Neural cell (in vitro differentiated cells): Measurements from ENCODE around the gene DDX3Y. TPM values are rescaled to one million over a fixed set of nuclear protein-coding genes. Genes with fewer than 3 reads are reported as not detected.

Experiments used
- H2AFZ ChIP-seq: fragments of 200-600, 300-800 bp; sonication (generic), shearing (Covaris generic); 2 replicates; pipeline ENCODE4 v1.6.0; 2014; ENCODE audit warnings: low read depth, mild to moderate bottlenecking, antibody characterized with exemption, low read length, moderate library complexity
- H3F3A ChIP-seq: fragments of 200-600 bp; shearing (Covaris generic); 2 replicates; pipeline ENCODE4 v1.6.1; 2016; ENCODE audit warnings: mild to moderate bottlenecking, moderate library complexity, mixed read lengths, antibody characterized with exemption, low read length; ENCODE audit not compliant: insufficient read depth, poor library complexity, severe bottlenecking
- H3K27ac ChIP-seq: fragments of 200-600, 300-800 bp; sonication (generic), shearing (Covaris generic); 2 replicates; pipeline ENCODE4 v1.5.1; 2014; ENCODE audit warnings: mild to moderate bottlenecking, low read length, moderate library complexity
- H3K27me3 ChIP-seq: fragments of 300-800, 200-600 bp; sonication (generic), shearing (Covaris generic); 2 replicates; pipeline ENCODE4 v1.6.0; 2014; ENCODE audit warnings: mild to moderate bottlenecking, low read depth, low read length, moderate library complexity; ENCODE audit not compliant: insufficient read depth
- H3K36me3 ChIP-seq: fragments of 300-800, 200-600 bp; sonication (generic), shearing (Covaris generic); 2 replicates; pipeline ENCODE4 v1.5.1; 2014; ENCODE audit warnings: mild to moderate bottlenecking, antibody characterized with exemption, low read length, moderate library complexity; ENCODE audit not compliant: insufficient read depth
- H3K4me2 ChIP-seq: fragments of 300-800, 200-600 bp; sonication (generic), shearing (Covaris generic); 2 replicates; pipeline ENCODE4 v1.6.0; 2014; ENCODE audit warnings: mild to moderate bottlenecking, low read length
- H3K4me3 ChIP-seq: fragments of 300-800, 200-600 bp; sonication (generic), shearing (Covaris generic); 2 replicates; pipeline ENCODE4 v1.5.1; 2014; ENCODE audit warnings: mild to moderate bottlenecking, low read length, moderate library complexity
- H3K79me2 ChIP-seq: fragments of 200-600 bp; shearing (Covaris generic); replicated peaks from 2 replicates; pipeline ENCODE4 v1.6.0; 2014; ENCODE audit warnings: mild to moderate bottlenecking, low read length, moderate library complexity; ENCODE audit not compliant: insufficient read depth
- H3K9ac ChIP-seq: fragments of 300-800, 200-600 bp; sonication (generic), shearing (Covaris generic); 2 replicates; pipeline ENCODE4 v1.6.1; 2016; ENCODE audit warnings: mild to moderate bottlenecking, low read length, mixed read lengths
- H3K9me2 ChIP-seq: fragments of 200-600 bp; shearing (Covaris generic); 2 replicates; pipeline ENCODE4 v1.6.1; 2016; ENCODE audit warnings: mild to moderate bottlenecking, low read length, mixed read lengths; ENCODE audit not compliant: insufficient read depth
- H3K9me3 ChIP-seq: fragments of 200-600, 300-800 bp; sonication (generic), shearing (Covaris generic); 2 replicates; pipeline ENCODE4 v1.6.1; 2016; ENCODE audit warnings: mild to moderate bottlenecking, mixed run types, low read length, moderate library complexity, mixed read lengths
- H4K20me1 ChIP-seq: fragments of 200-600 bp; shearing (Covaris generic); 2 replicates; pipeline ENCODE4 v1.6.1; 2016; ENCODE audit warnings: mild to moderate bottlenecking, mixed run types; ENCODE audit not compliant: insufficient read depth
- EP300 ChIP-seq: fragments of 450-650 bp; conservative IDR thresholded peaks from 2 replicates; pipeline ENCODE4 v1.6.1; 2014; ENCODE audit warnings: antibody characterized with exemption, mild to moderate bottlenecking, moderate library complexity; ENCODE audit not compliant: poor library complexity, severe bottlenecking
- EZH2 ChIP-seq: fragments of 200-600, 300-800 bp; shearing (Covaris generic), sonication (generic); IDR thresholded peaks from 2 replicates; pipeline ENCODE4 v1.6.1; 2014; ENCODE audit warnings: antibody characterized with exemption, low read length, borderline replicate concordance, mild to moderate bottlenecking; ENCODE audit not compliant: insufficient read depth, poor library complexity, severe bottlenecking
- MXI1 ChIP-seq: fragments of 450-650 bp; conservative IDR thresholded peaks from 2 replicates; pipeline ENCODE4 v1.6.1; 2014; ENCODE audit warnings: antibody characterized with exemption, mild to moderate bottlenecking; ENCODE audit not compliant: poor library complexity, severe bottlenecking
- POLR2AphosphoS5 ChIP-seq: IDR thresholded peaks from 2 replicates; pipeline ENCODE4 v1.6.1; 2012
- RAD21 ChIP-seq: fragments of 450-650 bp; conservative IDR thresholded peaks from 2 replicates; pipeline ENCODE4 v1.6.1; 2014; ENCODE audit warnings: antibody characterized with exemption, mild to moderate bottlenecking, moderate library complexity
- SMC3 ChIP-seq: fragments of 450-650 bp; conservative IDR thresholded peaks from 2 replicates; pipeline ENCODE4 v1.6.1; 2014; ENCODE audit warnings: antibody characterized with exemption, mild to moderate bottlenecking, moderate library complexity; ENCODE audit not compliant: poor library complexity
- TAF1 ChIP-seq: IDR thresholded peaks from 2 replicates; pipeline ENCODE4 v1.6.1; 2012; ENCODE audit warnings: low read depth
- polyA plus RNA-seq: library from polyadenylated mRNA; depleted of rRNA; stranded (reverse); fragments of >200 nt; gene quantifications from 2 replicates; pipeline ENCODE4 v1.2.3, GENCODE V29; 2014
- TF ChIP-seq, protein P1 (sequence below): fragments of 450-650 bp; IDR thresholded peaks from 2 replicates; pipeline ENCODE4 v1.5.1; 2014; ENCODE audit warnings: antibody characterized with exemption, mild to moderate bottlenecking, moderate library complexity; ENCODE audit not compliant: poor library complexity, severe bottlenecking
- TF ChIP-seq, protein P2 (sequence below): IDR thresholded peaks from 2 replicates; pipeline ENCODE4 v1.6.1; 2012; ENCODE audit warnings: borderline replicate concordance

The DDX3Y gene
- polyA plus RNA-seq, 1 donor from 2014 or later, result 169 TPM

DNA sequence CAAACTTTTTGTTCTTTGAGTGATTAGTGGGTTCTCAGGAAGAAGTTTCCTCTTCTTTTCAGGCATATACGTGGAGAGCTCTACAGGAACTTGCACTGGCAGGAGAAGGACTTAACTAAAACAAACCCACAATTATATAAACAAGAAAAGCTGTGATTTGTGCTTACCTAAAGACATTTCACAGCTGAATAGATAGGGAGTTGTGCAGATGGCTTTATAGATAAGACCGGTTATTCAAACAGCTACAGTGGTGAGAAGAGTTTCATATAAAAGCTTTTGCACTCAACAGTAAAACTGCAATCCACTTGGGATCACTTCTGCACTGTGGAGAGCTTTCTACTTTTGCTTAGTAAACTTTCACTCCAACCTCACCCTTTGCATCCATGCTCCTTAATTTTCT lies 6.1 kb upstream of the DDX3Y start:
- no peaks in the 10 kb centered on the region for H3K79me2 ChIP-seq
- no peaks in the 10 kb centered on the region for H3K36me3 ChIP-seq
- no peaks in the 10 kb centered on the region for H4K20me1 ChIP-seq
- H3K9me2 ChIP-seq, result no peaks in the 10 kb centered on the region
- H2AFZ ChIP-seq, result no peak overlapping the region
- no peak for TF ChIP-seq TAF1
- TF ChIP-seq, protein P1, sequence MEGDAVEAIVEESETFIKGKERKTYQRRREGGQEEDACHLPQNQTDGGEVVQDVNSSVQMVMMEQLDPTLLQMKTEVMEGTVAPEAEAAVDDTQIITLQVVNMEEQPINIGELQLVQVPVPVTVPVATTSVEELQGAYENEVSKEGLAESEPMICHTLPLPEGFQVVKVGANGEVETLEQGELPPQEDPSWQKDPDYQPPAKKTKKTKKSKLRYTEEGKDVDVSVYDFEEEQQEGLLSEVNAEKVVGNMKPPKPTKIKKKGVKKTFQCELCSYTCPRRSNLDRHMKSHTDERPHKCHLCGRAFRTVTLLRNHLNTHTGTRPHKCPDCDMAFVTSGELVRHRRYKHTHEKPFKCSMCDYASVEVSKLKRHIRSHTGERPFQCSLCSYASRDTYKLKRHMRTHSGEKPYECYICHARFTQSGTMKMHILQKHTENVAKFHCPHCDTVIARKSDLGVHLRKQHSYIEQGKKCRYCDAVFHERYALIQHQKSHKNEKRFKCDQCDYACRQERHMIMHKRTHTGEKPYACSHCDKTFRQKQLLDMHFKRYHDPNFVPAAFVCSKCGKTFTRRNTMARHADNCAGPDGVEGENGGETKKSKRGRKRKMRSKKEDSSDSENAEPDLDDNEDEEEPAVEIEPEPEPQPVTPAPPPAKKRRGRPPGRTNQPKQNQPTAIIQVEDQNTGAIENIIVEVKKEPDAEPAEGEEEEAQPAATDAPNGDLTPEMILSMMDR, result no peak
- H3F3A ChIP-seq, result no peaks in the 10 kb centered on the region
- no peak overlapping the region for H3K4me2 ChIP-seq
- no peak overlapping the region for H3K4me3 ChIP-seq
- H3K27me3 ChIP-seq, result no peaks in the 10 kb centered on the region
- H3K9me3 ChIP-seq, result no peaks in the 10 kb centered on the region
- H3K9ac ChIP-seq, result no peak overlapping the region
- H3K27ac ChIP-seq, result no peak overlapping the region

DNA sequence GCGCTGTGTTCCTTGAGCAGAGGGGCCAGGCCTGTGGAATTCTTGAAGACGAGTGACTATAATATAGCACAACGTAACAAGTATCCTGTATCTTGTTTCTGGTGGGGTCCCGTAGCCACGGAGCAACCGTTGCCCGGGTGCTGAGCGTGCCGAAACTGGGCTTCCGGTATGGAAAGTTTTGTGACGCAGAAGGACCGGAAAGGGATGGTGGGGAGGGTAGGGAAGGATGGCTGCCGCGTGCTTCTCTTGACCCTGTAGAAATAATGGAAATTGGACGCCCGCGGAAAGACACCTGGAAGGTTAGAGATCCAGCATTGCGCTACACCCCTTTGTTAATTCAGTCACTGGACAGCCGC lies 827 bp downstream of the DDX3Y start:
- Histone ChIP-seq H3K4me2 (no peak overlapping the region), H3K36me3 (no peaks in the 10 kb centered on the region), H3K27me3 (no peaks in the 10 kb centered on the region), H3K9ac (peak overlapping the region; percentile 98), H3K27ac (peak overlapping the region; percentile 99), H3K4me3 (peak overlapping the region; percentile 85), H3K9me2 (no peaks in the 10 kb centered on the region), H3K9me3 (no peaks in the 10 kb centered on the region), H4K20me1 (no peaks in the 10 kb centered on the region), H3K79me2 (peaks cover 47% of the 10 kb centered on the region), H3F3A (no peaks in the 10 kb centered on the region), H2AFZ (peak overlapping the region; percentile 91)
- TF ChIP-seq MXI1, result no peak
- TF ChIP-seq EZH2, result no peak
- no peak for TF ChIP-seq RAD21
- no peak for TF ChIP-seq POLR2AphosphoS5
- no peak for TF ChIP-seq SMC3
- no peak for TF ChIP-seq TAF1
- TF ChIP-seq EP300, result no peak
- TF ChIP-seq, protein P1, result no peak
- TF ChIP-seq, protein P2, sequence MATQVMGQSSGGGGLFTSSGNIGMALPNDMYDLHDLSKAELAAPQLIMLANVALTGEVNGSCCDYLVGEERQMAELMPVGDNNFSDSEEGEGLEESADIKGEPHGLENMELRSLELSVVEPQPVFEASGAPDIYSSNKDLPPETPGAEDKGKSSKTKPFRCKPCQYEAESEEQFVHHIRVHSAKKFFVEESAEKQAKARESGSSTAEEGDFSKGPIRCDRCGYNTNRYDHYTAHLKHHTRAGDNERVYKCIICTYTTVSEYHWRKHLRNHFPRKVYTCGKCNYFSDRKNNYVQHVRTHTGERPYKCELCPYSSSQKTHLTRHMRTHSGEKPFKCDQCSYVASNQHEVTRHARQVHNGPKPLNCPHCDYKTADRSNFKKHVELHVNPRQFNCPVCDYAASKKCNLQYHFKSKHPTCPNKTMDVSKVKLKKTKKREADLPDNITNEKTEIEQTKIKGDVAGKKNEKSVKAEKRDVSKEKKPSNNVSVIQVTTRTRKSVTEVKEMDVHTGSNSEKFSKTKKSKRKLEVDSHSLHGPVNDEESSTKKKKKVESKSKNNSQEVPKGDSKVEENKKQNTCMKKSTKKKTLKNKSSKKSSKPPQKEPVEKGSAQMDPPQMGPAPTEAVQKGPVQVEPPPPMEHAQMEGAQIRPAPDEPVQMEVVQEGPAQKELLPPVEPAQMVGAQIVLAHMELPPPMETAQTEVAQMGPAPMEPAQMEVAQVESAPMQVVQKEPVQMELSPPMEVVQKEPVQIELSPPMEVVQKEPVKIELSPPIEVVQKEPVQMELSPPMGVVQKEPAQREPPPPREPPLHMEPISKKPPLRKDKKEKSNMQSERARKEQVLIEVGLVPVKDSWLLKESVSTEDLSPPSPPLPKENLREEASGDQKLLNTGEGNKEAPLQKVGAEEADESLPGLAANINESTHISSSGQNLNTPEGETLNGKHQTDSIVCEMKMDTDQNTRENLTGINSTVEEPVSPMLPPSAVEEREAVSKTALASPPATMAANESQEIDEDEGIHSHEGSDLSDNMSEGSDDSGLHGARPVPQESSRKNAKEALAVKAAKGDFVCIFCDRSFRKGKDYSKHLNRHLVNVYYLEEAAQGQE, result no peak
